ELF-1 (cell line): Measurements from ENCODE around the gene SLIT1.
A peak's percentile ranks its signal among the peaks of the same experiment; 100 is the strongest.

Experiments
- DNase-seq: peaks from one replicate; pipeline ENCODE4 v3.0.0-alpha.2; 2016; ENCODE audit warnings: low read depth, low spot score

The SLIT1 gene

GRCh38 chr10:97065128-97065527 is 120.6 kb downstream of the SLIT1 start:
- no peak for DNase-seq

- DNase-seq = no peak
Measured at GRCh38 chr10:97063983-97064837, 121.5 kb downstream of the SLIT1 start.

GRCh38 chr10:97063271-97063982 is 122.3 kb downstream of the SLIT1 start:
- DNase-seq = no peak

GRCh38 chr10:97062456-97062855 is 123.3 kb downstream of the SLIT1 start:
- DNase-seq = no peak

- DNase-seq = no peak
Measured at GRCh38 chr10:97062046-97062445, 123.7 kb downstream of the SLIT1 start.

GRCh38 chr10:97061423-97061822 is 124.3 kb downstream of the SLIT1 start:
- DNase-seq = no peak

GRCh38 chr10:97060441-97061084 is 125.2 kb downstream of the SLIT1 start:
- no peak for DNase-seq

GRCh38 chr10:97059872-97060205 is 125.9 kb downstream of the SLIT1 start:
- DNase-seq = no peak

GRCh38 chr10:97059006-97059871 is 126.5 kb downstream of the SLIT1 start:
- peak; percentile 59 for DNase-seq

- no peak for DNase-seq
Measured at GRCh38 chr10:97058521-97058920, 127.2 kb downstream of the SLIT1 start.

- no peak for DNase-seq
Measured at GRCh38 chr10:97057491-97058235, 128.1 kb downstream of the SLIT1 start.

GRCh38 chr10:97056003-97056630 is 129.6 kb downstream of the SLIT1 start:
- no peak for DNase-seq

- no peak for DNase-seq
Measured at GRCh38 chr10:97053276-97053675, 132.5 kb downstream of the SLIT1 start.

GRCh38 chr10:97050956-97051496 is 134.7 kb downstream of the SLIT1 start:
- no peak for DNase-seq

- DNase-seq = no peak
Measured at GRCh38 chr10:97050205-97050745, 135.5 kb downstream of the SLIT1 start.

GRCh38 chr10:97049670-97050069 is 136.1 kb downstream of the SLIT1 start:
- no peak for DNase-seq

- no peak for DNase-seq
Measured at GRCh38 chr10:97048649-97049427, 136.9 kb downstream of the SLIT1 start.

- DNase-seq = no peak
Measured at GRCh38 chr10:97047788-97048187, 138.0 kb downstream of the SLIT1 start.
